Measurements from ENCODE around the gene COX6B1. TPM values are rescaled to one million over a fixed set of nuclear protein-coding genes. Genes with fewer than 3 reads are reported as not detected.

The COX6B1 gene
- total and polyA plus RNA-seq, 2 of the 8 experiments (the other 6 are each of a cell fraction or from before 2014, with no cell fraction given): 437 to 1,052 TPM

DNA sequence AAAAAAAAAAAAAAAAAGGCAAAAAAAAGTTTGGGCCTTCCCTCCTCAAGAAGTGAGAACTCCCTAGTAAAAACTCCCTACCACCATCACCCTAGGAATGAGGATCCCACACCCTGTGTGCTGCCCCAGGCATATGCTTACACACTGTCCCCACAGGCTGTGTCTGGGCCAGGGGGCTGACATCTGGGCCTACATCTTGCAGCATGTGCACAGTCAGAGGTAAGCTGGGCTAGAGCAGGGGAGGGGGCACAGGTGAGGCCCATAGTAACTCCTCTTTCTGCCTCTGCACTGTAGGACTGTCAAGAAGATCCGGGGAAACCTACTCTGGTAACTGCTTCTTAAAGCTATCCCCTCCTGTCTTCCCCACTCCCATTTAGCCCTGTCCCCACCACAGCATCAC lies 34.5 kb upstream of the COX6B1 start (continued):
- TF ChIP-seq HDAC6 (IDR thresholded peaks at IDR 0.05; ENCODE audit: low read depth, low read length) (no peak), KDM5A (IDR thresholded peaks at IDR 0.05; ENCODE audit: low read length) (no peak), SIN3A (conservative IDR thresholded peaks at IDR 0.05 in 1 of 2, IDR thresholded peaks at IDR 0.05 in 1 of 2; ENCODE audit: low read depth in 1 of 2, low read length in 2 of 2) (no peak), SP2 (IDR thresholded peaks at IDR 0.05; ENCODE audit: low read length) (no peak), MAX (IDR thresholded peaks at IDR 0.05) (no peak), SRF (IDR thresholded peaks at IDR 0.05; ENCODE audit: low read depth, low read length) (no peak), TEAD4 (IDR thresholded peaks at IDR 0.05; ENCODE audit: low read depth, low read length) (no peak)
